ENCODE measurements around the gene CHTF18. TPM values are rescaled to one million over a fixed set of nuclear protein-coding genes. Genes with fewer than 3 reads are reported as not detected.

The CHTF18 gene
- total RNA-seq, 6 experiments from 2014 or later: 2.9 to 7.8 (median 4.6) TPM

- H3K4me3 ChIP-seq: no peak overlapping the region
- no peaks in the 10 kb centered on the region for H3K27me3 ChIP-seq
- no peaks in the 10 kb centered on the region for H3K4me1 ChIP-seq
- intact Hi-C loops (cut with DNase I): no loop called here
- TF ChIP-seq, protein P1, sequence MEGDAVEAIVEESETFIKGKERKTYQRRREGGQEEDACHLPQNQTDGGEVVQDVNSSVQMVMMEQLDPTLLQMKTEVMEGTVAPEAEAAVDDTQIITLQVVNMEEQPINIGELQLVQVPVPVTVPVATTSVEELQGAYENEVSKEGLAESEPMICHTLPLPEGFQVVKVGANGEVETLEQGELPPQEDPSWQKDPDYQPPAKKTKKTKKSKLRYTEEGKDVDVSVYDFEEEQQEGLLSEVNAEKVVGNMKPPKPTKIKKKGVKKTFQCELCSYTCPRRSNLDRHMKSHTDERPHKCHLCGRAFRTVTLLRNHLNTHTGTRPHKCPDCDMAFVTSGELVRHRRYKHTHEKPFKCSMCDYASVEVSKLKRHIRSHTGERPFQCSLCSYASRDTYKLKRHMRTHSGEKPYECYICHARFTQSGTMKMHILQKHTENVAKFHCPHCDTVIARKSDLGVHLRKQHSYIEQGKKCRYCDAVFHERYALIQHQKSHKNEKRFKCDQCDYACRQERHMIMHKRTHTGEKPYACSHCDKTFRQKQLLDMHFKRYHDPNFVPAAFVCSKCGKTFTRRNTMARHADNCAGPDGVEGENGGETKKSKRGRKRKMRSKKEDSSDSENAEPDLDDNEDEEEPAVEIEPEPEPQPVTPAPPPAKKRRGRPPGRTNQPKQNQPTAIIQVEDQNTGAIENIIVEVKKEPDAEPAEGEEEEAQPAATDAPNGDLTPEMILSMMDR (IDR thresholded peaks at IDR 0.05): no peak
- TF ChIP-seq POLR2A (IDR thresholded peaks at IDR 0.05): no peak
- no peak overlapping the region for H3K27ac ChIP-seq
- H3K9me3 ChIP-seq: no peaks in the 10 kb centered on the region
- no peaks in the 10 kb centered on the region for H3K36me3 ChIP-seq
- ATAC-seq (no peak), DNase-seq (peak in 1 of 3 donors; percentile 49)
- no CpG with 5 or more reads among the region's 15 CpGs for WGBS (ENCODE audit: insufficient coverage, low coverage, low lambda C conversion rate, missing lambda C conversion rate)
Measured at GRCh38 chr16:760065-760464, 28.4 kb upstream of the CHTF18 start.

DNA sequence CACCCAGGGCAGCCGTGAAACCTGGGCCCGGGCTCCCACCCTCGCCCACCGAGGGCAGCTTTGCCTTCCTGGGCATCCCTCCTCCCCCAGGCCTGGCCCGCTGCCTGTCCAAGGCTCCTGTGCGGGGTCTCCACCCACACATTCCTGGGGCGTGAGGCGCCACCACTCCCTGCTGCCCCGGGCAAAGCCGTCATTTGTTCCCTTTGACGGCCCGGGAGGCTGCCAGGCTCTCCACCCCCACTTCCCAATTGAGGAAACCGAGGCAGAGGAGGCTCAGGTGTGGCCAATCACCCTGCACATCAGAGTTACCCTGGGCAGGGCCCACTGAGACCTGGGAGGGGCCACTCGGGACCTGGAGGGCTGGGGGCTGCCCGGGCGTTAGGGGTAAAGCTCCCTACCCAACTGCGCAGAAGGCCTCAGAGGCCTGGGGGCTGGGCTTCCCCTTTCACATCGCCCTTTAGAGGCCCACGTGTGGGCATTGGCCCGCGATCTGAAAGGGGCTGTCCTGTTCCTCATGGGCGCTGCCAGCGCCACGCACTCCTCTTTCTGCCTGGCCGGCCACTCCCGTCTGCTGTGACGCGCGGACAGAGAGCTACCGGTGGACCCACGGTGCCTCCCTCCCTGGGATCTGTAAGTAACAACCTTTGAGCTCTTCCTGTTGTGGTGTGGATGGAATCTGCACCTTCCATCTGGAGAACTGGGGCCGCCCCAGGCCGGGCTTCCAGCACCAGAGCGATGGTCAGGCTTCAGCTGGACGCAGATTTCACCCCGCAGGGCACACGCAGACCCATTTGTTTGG, 27.7 kb upstream of the CHTF18 start, which contains the start of gene MSLN:
MSLN (plus strand) TSS at position 190 of the 799 bp plus-strand sequence. CDS start 1,947 bp downstream, outside the sequence.
- Histone ChIP-seq H3K9me3 (no peaks in the 10 kb centered on the region), H3K4me3 (no peak within 1 kb of the TSS), H3K4me1 (no peaks in the 10 kb centered on the region), H3K27ac (no peak within 1 kb of the TSS), H3K36me3 (no peaks in the 10 kb centered on the region), H3K27me3 (no peaks in the 10 kb centered on the region)
- no peak for DNase-seq
- no peak for ATAC-seq
- WGBS (ENCODE audit: insufficient coverage, low coverage, low lambda C conversion rate, missing lambda C conversion rate): 53% methylated on average over 2 of the region's 37 CpGs
- intact Hi-C loops (cut with DNase I): no loop called here
- TF ChIP-seq POLR2A (IDR thresholded peaks at IDR 0.05): no peak
- TF ChIP-seq, protein P1 (IDR thresholded peaks at IDR 0.05): no peak

DNA sequence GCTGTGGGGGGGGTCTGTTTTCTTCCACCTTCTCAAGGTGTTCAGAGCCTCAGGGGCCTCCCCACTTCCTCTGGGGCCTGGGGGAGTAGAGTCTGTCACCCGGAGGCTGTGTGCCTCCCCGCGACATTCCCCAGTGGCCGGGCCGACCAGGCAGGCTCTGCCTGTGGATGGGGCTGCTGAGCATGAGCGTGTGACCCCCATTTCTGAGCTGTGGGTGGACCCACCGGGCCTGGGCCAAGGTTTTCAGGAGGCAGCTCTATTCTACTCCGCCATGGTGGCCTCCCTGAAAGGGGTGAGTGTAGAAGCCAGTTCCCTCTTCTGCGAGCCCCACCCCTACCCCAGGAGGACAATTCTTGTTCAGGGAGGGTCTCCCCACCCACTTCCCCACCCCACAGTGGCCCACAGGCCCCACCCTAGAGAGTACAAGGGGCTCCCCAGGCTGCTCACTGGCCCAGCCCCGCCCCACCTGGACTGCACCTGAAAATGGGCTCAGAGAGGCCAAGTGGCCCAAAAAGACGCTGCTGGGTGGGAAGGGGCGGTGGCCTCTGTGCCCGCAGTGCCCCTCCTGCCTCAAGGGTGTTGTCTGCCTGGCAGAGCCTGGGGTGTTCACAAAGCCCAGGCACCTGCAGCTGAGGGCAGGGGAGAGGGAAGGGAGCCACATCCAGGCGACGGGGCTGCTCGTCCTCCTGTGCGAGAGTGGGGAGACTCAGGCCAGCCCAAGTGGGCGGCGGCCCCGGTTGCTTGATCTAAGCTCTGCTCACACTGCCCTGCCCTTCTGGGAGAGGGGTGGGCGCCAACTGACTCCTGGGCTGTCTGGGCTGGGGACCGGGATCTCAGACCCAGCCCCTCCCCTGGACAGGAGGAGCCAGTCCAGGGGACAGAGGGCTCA, 26.6 kb upstream of the CHTF18 start:
- TF ChIP-seq, protein P1 (IDR thresholded peaks at IDR 0.05): no peak
- no peak for TF ChIP-seq POLR2A (IDR thresholded peaks at IDR 0.05)
- WGBS (ENCODE audit: insufficient coverage, low coverage, low lambda C conversion rate, missing lambda C conversion rate): no CpG with 5 or more reads among the region's 22 CpGs
- H3K9me3 ChIP-seq: no peaks in the 10 kb centered on the region
- H3K27ac ChIP-seq: no peak overlapping the region
- intact Hi-C loops (cut with DNase I): no loop called here
- H3K36me3 ChIP-seq: no peaks in the 10 kb centered on the region
- H3K4me3 ChIP-seq: no peak overlapping the region
- DNase-seq (no peak), ATAC-seq (no peak)
- no peaks in the 10 kb centered on the region for H3K4me1 ChIP-seq
- no peaks in the 10 kb centered on the region for H3K27me3 ChIP-seq

DNA sequence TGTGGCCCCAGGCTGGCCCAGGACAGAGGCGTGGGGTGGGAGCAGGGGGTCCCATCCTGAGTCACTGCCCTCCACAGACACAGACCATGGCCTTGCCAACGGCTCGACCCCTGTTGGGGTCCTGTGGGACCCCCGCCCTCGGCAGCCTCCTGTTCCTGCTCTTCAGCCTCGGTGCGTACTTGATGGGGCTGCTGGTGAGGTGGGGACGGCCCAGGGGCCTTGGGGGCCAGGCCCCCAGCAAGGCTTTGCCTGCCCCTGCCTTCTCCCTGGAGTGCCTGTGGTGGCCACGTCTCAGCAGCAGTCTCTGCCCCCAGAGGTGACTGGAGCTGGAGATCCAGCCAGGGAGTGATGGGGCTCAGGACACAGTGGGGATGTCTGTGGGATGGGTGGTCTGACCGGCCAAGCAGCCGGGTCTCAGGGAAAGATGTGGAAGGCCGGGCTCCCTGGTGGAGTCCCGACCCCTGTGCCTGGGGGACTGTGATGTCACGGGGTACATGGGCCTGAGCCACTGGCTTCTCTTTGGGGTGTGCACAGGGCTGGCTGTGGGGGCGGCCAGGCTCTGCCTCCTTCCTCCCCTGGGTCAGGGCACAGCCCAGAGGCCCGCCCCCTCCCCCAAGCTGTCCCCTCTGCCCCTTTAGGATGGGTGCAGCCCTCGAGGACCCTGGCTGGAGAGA, 25.7 kb upstream of the CHTF18 start:
- ATAC-seq (no peak), DNase-seq (no peak)
- H3K9me3 ChIP-seq: no peaks in the 10 kb centered on the region
- H3K4me1 ChIP-seq: no peaks in the 10 kb centered on the region
- TF ChIP-seq POLR2A (IDR thresholded peaks at IDR 0.05): no peak
- TF ChIP-seq, protein P1 (IDR thresholded peaks at IDR 0.05): no peak
- no peaks in the 10 kb centered on the region for H3K27me3 ChIP-seq
- no peak overlapping the region for H3K27ac ChIP-seq
- intact Hi-C loops (cut with DNase I): no loop called here
- no peaks in the 10 kb centered on the region for H3K36me3 ChIP-seq
- H3K4me3 ChIP-seq: no peak overlapping the region
- WGBS (ENCODE audit: insufficient coverage, low coverage, low lambda C conversion rate, missing lambda C conversion rate): 60% methylated on average over 4 of the region's 17 CpGs

Measured in right lobe of liver (tissue), 6 donors.